Astrocyte of the cerebellum (primary cell): ENCODE data around the gene CHST12.
"Not testable (repeated sequence)": the region's sequence is repeated elsewhere in the genome, so short reads cannot be mapped to it uniquely, and the experiment has no call there.

ENCODE experiments used
- DNase-seq: peaks from one replicate; pipeline ENCODE4 v3.0.0-alpha.2; 2011; ENCODE audit warnings: low read depth
- H3K4me3 ChIP-seq: 2 replicates; pipeline ENCODE4 v1.5.1; 2011; ENCODE audit warnings: mild to moderate bottlenecking, low read depth, low read length, moderate library complexity
- in situ Hi-C: cut with HindIII; loops from 2 replicates; pipeline ENCODE4 v1.10.0; 2017; ENCODE audit warnings: low sequenced_read_pairs
- TF ChIP-seq, protein P1 (sequence below): IDR thresholded peaks from 2 replicates; pipeline ENCODE4 v1.5.1; 2012; ENCODE audit warnings: low read length, low read depth, moderate library complexity, mild to moderate bottlenecking; ENCODE audit errors: missing control alignments

Gene CHST12

DNA sequence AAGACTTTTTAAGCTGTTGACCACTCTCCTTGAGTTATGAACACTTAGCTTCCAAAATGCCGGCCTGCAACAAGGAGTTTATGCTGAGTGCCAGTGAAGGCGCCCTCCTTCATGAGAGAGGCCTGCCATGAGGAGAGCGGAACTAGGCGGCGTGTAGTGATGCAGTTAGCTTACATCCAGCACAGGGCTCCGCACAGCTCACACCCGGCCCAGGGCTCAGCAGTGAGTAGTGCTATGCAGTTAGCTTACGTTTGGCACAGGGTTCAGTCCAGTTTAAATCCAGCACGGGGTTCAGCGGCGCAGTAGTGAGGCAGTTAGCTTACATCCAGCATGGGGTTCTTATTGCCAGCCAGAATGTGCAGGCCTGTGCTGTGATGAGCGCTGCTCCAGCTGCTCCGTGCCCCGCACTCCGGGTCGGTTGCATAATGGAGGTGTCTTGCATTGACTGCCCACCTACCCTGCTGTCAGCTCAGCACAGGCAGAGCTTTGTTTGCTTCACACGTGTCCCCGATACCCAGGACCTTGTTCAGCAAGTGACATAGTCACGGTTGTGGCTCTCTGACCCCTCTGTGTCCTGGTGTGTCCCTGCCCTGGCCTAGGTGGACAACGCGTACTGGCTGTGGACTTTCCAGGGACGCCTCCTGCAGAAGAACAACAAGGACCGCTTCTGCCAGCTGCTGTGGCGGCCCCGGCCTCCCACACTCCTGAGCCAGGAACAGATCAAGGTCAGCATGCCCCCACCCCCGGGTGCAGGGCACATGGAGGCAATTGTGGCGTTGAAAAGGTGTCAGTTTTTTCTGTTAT lies 26.9 kb upstream of the CHST12 start:
- in situ Hi-C loops: loop anchor here (10.0 kb wide), 1 partner anchor 72 kb away; no protein-coding TSS in a partner anchor
- H3K4me3 ChIP-seq: no peak overlapping the region
- TF ChIP-seq, protein P1, sequence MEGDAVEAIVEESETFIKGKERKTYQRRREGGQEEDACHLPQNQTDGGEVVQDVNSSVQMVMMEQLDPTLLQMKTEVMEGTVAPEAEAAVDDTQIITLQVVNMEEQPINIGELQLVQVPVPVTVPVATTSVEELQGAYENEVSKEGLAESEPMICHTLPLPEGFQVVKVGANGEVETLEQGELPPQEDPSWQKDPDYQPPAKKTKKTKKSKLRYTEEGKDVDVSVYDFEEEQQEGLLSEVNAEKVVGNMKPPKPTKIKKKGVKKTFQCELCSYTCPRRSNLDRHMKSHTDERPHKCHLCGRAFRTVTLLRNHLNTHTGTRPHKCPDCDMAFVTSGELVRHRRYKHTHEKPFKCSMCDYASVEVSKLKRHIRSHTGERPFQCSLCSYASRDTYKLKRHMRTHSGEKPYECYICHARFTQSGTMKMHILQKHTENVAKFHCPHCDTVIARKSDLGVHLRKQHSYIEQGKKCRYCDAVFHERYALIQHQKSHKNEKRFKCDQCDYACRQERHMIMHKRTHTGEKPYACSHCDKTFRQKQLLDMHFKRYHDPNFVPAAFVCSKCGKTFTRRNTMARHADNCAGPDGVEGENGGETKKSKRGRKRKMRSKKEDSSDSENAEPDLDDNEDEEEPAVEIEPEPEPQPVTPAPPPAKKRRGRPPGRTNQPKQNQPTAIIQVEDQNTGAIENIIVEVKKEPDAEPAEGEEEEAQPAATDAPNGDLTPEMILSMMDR: no peak
- no peak for DNase-seq

DNA sequence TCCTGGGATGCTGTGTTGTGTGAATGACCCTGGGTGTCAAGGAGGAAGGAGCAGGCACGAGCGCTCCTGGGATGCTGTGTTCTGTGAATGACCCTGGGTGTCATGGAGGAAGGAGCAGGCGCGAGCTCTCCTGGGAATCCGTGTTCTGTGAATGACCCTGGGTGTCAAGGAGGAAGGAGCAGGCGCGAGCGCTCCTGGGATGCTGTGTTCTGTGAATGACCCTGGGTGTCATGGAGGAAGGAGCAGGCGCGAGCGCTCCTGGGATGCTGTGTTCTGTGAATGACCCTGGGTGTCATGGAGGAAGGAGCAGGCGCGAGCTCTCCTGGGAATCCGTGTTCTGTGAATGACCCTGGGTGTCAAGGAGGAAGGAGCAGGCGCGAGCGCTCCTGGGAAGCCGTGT lies 25.9 kb upstream of the CHST12 start:
- H3K4me3 ChIP-seq, DNase-seq: not testable (repeated sequence)
- in situ Hi-C loops: loop anchor here (10.0 kb wide), 1 partner anchor 73 kb away; no protein-coding TSS in a partner anchor

DNA sequence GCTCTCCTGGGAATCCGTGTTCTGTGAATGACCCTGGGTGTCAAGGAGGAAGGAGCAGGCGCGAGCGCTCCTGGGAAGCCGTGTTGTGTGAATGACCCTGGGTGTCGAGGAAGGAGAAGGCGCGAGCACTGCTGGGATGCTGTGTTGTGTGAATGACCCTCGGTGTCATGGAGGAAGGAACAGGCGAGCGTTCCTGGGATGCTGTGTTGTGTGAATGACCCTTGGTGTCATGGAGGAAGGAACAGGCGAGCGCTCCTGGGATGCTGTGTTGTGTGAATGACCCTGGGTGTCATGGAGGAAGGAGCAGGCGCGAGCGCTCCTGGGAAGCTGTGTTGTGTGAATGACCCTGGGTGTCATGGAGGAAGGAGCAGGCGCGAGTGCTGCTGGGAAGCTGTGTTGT lies 25.3 kb upstream of the CHST12 start:
- not testable (repeated sequence) for DNase-seq, H3K4me3 ChIP-seq
- in situ Hi-C loops: loop anchor here (10.0 kb wide), 1 partner anchor 73 kb away; no protein-coding TSS in a partner anchor

- no peak for DNase-seq
- in situ Hi-C loops: loop anchor here (10.0 kb wide), 1 partner anchor 74 kb away; no protein-coding TSS in a partner anchor
- no peak overlapping the region for H3K4me3 ChIP-seq
- TF ChIP-seq, protein P1: no peak
Observed at GRCh38 chr7:2379161-2379560, 24.2 kb upstream of the CHST12 start.

DNA sequence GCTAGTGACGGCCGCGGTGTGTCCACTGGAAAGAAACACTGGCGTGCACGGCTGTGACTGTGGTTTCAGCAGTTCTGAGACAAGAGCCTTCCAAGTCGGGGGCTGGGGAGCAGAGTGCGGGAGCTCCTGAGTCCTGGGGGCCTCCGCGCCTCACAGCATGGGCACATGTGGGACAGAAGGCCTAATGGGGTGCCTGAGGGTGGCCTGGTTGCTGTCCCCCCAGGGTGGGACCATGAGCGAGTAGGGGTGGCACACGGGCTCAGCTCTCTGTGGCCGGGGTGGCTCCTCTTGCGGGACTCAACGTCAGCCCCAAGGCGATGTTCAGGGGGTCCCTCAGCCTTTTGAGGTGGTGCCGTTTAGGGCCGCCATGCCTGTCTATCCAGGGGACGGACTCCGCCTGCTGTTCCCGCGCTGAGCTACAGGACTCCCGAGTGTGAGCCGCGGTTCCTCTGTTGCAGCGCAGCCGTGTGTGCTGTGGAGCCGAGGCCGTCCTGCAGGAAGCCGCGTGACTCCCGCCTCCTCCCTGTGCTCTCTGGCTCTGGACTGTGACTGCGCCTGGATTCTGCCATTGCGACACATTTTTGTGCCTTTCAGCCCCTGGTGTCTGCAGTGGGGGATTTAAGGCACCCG lies 23.5 kb upstream of the CHST12 start:
- no peak for DNase-seq
- H3K4me3 ChIP-seq: no peak overlapping the region
- in situ Hi-C loops: loop anchor here (10.0 kb wide), 1 partner anchor 75 kb away; no protein-coding TSS in a partner anchor
- TF ChIP-seq, protein P1: no peak

DNA sequence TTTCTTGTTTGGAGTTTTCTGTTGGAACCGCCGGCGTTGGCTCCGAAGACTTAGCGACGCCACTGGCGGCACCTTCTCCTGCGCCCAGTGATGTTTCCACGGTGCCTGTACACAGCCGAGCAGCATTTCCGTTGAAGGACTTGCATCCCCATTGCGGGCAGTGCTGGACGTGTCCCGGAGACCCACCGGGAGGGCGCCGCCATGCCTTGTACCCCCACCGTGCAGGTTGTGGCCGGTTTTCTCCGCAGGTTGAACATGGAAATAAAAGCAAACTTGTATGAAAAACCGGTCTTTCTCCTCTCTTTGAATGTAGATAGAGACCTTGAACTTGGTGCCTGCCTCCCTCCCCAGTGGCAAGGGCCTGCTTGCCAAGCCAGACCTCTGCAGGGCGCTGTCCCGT lies 22.9 kb upstream of the CHST12 start:
- in situ Hi-C loops: no loop called here
- TF ChIP-seq, protein P1: no peak
- DNase-seq: no peak
- no peak overlapping the region for H3K4me3 ChIP-seq

DNA sequence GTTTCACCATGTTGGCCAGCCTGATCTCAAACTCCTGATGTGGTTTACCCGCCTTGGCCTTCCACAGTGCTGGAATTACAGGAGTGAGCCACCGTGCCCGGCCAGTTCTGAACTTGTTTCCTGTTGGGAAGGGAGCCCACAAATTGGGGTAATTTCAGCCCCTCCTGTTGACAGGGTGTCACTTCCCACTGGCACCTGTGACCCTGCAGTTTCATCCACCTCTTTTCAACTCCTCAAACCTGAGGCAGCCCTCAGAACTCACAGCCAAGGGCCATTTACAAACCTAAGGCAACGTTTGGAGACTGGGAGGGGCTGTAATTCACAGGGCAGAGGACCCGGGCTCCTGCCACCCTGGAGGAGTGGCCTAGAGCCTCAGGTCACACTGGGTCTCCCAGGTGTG lies 22.2 kb upstream of the CHST12 start:
- in situ Hi-C loops: no loop called here
- no peak for DNase-seq
- H3K4me3 ChIP-seq: no peak overlapping the region
- TF ChIP-seq, protein P1: no peak
